Stimulated activated CD8-positive, alpha-beta memory T cell treated with anti-CD3 and anti-CD28 coated beads, Interleukin-15, amount 100 ng/mL, for 1 hour (primary cell): ENCODE data around the gene KASH5.
"Not testable (repeated sequence)": the region's sequence is repeated elsewhere in the genome, so short reads cannot be mapped to it uniquely, and the experiment has no call there.

Source experiments
- DNase-seq: peaks from one replicate; pipeline ENCODE4 v3.0.0-alpha.2; 2020; ENCODE audit warnings: low read depth

Gene KASH5

GRCh38 chr19:49461130-49461529 is 73.1 kb downstream of the KASH5 start:
- DNase-seq, result not testable (repeated sequence)

GRCh38 chr19:49461656-49462055 is 73.6 kb downstream of the KASH5 start:
- DNase-seq, result no peak

- DNase-seq, result no peak
These were observed 74.4 kb downstream of the KASH5 start for GRCh38 chr19:49462492-49462891.

GRCh38 chr19:49463960-49464740 is 76.1 kb downstream of the KASH5 start:
- no peak for DNase-seq

- no peak for DNase-seq
These were observed 77.3 kb downstream of the KASH5 start for GRCh38 chr19:49465371-49465770.
